NT2/D1 (cell line): ENCODE data around the gene POU4F2.
A peak's percentile ranks its signal among the peaks of the same experiment; 100 is the strongest.

Experiments
- DNase-seq: peaks from one replicate; pipeline ENCODE4 v3.0.0-alpha.2; 2011; ENCODE audit warnings: low read depth, low spot score
- H3K27me3 ChIP-seq: 2 replicates; pipeline ENCODE4 v1.6.0; 2011; ENCODE audit warnings: mild to moderate bottlenecking; ENCODE audit not compliant: insufficient read length, insufficient read depth
- H3K36me3 ChIP-seq: 2 replicates; pipeline ENCODE4 v1.6.1; 2011; ENCODE audit warnings: mild to moderate bottlenecking, low read length, mixed read lengths; ENCODE audit not compliant: insufficient read depth, insufficient read length
- H3K4me1 ChIP-seq: 2 replicates; pipeline ENCODE4 v1.5.1; 2011; ENCODE audit not compliant: insufficient read depth, insufficient read length
- H3K4me3 ChIP-seq: 2 replicates; pipeline ENCODE4 v1.5.1; 2011; ENCODE audit warnings: low read depth; ENCODE audit not compliant: insufficient read length
- H3K9ac ChIP-seq: 2 replicates; pipeline ENCODE4 v1.6.0; 2011; ENCODE audit warnings: low read depth; ENCODE audit not compliant: insufficient read length
- H3K9me3 ChIP-seq: 2 replicates; pipeline ENCODE4 v1.5.1; 2011; ENCODE audit warnings: mild to moderate bottlenecking, low read length; ENCODE audit not compliant: insufficient read depth
- SUZ12 ChIP-seq: IDR thresholded peaks from 2 replicates; pipeline ENCODE4 v1.6.1; 2011; ENCODE audit not compliant: insufficient read length, insufficient read depth; ENCODE audit errors: extremely low read depth
- YY1 ChIP-seq: IDR thresholded peaks from 2 replicates; pipeline ENCODE4 v1.6.1; 2011; ENCODE audit not compliant: insufficient read length, insufficient read depth
- ZNF274 ChIP-seq: IDR thresholded peaks from 2 replicates; pipeline ENCODE4 v1.6.1; 2011; ENCODE audit warnings: mild to moderate bottlenecking, low read depth, low read length

The POU4F2 gene

DNA sequence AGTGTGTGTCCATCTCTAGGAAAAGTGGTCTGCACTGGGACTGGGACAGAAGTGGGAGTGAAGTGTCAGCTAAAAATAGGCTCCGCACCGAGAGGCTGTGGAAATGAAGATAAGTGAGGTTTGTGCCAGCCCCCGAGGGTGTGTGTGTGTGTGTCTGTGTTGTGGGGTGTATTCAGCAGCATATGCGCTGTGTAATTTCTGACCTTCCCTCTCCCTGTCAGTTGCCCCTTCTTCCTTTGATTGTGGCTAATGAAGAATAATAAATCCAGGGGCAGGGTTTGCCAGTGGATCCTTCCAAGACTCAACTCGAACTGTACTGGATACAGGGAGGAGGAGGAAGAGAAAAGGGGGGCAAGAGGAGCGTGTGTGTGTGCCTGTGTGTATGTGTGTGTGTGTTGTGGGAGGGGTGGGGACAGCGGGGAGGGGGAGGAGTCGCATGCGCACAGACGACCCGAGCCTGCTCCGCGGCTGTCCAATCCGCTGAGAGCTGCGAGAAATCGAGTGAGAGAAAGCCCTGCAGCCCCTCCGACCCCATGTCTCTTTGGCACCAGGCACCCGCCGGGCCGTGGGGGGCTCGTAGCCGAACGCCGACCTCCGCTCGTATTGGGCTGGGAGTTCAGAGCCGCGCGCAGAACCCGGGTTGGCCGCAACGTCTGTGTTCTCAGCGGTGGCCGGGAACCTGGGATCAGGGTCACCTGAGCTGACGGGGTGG, 916 bp upstream of the POU4F2 start:
- no peak for DNase-seq
- H3K4me3 ChIP-seq = peak overlapping the region; percentile 46
- no peak overlapping the region for H3K9ac ChIP-seq

DNA sequence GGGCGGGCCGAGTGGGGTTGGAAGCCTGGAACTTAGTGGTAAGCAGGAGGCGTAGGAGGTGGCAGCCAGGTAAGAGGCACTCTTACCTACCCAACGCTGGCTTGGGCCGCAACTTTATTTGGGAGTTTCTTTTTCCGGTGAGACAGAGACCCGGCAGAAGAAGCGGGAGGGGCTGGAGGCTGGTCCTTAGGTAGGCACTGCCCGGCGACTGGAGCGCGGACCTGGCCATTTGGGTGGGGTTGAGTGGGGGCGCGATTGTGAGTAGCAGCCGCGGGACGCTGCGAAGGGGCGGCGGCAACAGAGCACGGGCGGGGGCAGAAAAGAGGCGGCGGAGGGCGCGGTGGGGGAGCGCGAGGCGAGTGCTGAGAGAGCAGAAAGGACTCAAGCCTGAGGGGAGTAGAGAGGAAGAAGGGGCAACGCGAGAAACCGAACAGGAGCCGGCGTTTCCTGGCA, 334 bp upstream of the POU4F2 start:
- Histone ChIP-seq H3K36me3 (no peaks in the 10 kb centered on the region), H3K9me3 (no peaks in the 10 kb centered on the region), H3K4me1 (peaks cover 5% of the 10 kb centered on the region), H3K9ac (no peak overlapping the region), H3K27me3 (peaks cover 99% of the 10 kb centered on the region), H3K4me3 (peak overlapping the region; percentile 46)
- no peak for TF ChIP-seq SUZ12
- no peak for TF ChIP-seq ZNF274
- no peak for TF ChIP-seq YY1
- no peak for DNase-seq

More for the DNA sequence above, 916 bp upstream of the POU4F2 start:
- Histone ChIP-seq H3K4me1 (peaks cover 5% of the 10 kb centered on the region), H3K9me3 (no peaks in the 10 kb centered on the region), H3K27me3 (peaks cover 99% of the 10 kb centered on the region), H3K36me3 (no peaks in the 10 kb centered on the region)
- TF ChIP-seq ZNF274 = no peak
- no peak for TF ChIP-seq SUZ12
- no peak for TF ChIP-seq YY1

DNA sequence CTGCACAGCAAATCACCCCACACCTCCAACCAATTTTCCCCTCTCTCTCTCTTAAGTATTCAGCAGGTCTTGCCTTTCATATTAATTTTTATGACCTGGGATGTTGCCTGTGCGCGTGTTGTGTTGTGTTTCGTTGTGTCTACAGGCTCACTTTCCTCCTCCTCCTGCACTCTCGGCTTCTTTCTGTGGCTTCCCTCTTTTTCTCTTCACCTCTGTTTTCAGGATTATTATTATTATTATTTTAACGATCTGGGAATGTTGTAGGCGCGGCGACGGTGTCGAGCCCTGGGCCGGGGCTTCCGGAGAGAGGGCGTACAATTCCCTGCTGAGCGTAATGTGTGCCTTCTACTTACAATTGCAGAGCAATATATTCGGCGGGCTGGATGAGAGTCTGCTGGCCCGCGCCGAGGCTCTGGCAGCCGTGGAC, 826 bp downstream of the POU4F2 start:
- Histone ChIP-seq H3K27me3 (peaks cover 99% of the 10 kb centered on the region), H3K9me3 (no peaks in the 10 kb centered on the region), H3K4me1 (peaks cover 5% of the 10 kb centered on the region), H3K4me3 (no peak overlapping the region), H3K9ac (no peak overlapping the region), H3K36me3 (no peaks in the 10 kb centered on the region)
- TF ChIP-seq ZNF274 = no peak
- TF ChIP-seq YY1 = no peak
- no peak for TF ChIP-seq SUZ12
- DNase-seq = no peak

DNA sequence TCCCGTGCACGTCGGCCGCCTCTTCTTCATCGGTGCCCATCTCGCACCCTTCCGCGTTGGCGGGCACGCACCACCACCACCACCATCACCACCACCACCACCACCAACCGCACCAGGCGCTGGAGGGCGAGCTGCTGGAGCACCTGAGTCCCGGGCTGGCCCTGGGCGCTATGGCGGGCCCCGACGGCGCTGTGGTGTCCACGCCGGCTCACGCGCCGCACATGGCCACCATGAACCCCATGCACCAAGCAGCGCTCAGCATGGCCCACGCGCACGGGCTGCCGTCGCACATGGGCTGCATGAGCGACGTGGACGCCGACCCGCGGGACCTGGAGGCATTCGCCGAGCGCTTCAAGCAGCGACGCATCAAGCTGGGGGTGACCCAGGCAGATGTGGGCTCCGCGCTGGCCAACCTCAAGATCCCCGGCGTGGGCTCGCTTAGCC, 1.4 kb downstream of the POU4F2 start:
- TF ChIP-seq SUZ12 (peak; percentile 85), ZNF274 (no peak)
- Histone ChIP-seq H3K9ac (no peak overlapping the region), H3K9me3 (no peaks in the 10 kb centered on the region), H3K4me1 (peaks cover 5% of the 10 kb centered on the region), H3K27me3 (peaks cover 99% of the 10 kb centered on the region), H3K4me3 (peak overlapping the region; percentile 8), H3K36me3 (no peaks in the 10 kb centered on the region)
- no peak for DNase-seq

GRCh38 chr4:146640465-146641061, 1.9 kb downstream of the POU4F2 start:
- H3K36me3 ChIP-seq = no peaks in the 10 kb centered on the region
- H3K9me3 ChIP-seq = no peaks in the 10 kb centered on the region
- peak overlapping the region; percentile 8 for H3K4me3 ChIP-seq
- H3K4me1 ChIP-seq = peaks cover 5% of the 10 kb centered on the region
- DNase-seq = no peak
- TF ChIP-seq YY1 = no peak
- peak; percentile 88 for TF ChIP-seq SUZ12
- peaks cover 99% of the 10 kb centered on the region for H3K27me3 ChIP-seq
- no peak overlapping the region for H3K9ac ChIP-seq

GRCh38 chr4:146641762-146642161, 3.1 kb downstream of the POU4F2 start:
- H3K4me1 ChIP-seq = peaks cover 5% of the 10 kb centered on the region
- H3K9me3 ChIP-seq = no peaks in the 10 kb centered on the region
- H3K36me3 ChIP-seq = no peaks in the 10 kb centered on the region
- DNase-seq = no peak
- H3K9ac ChIP-seq = no peak overlapping the region
- peaks cover 99% of the 10 kb centered on the region for H3K27me3 ChIP-seq
- no peak overlapping the region for H3K4me3 ChIP-seq
- no peak for TF ChIP-seq SUZ12
- no peak for TF ChIP-seq YY1
- TF ChIP-seq ZNF274 = no peak

DNA sequence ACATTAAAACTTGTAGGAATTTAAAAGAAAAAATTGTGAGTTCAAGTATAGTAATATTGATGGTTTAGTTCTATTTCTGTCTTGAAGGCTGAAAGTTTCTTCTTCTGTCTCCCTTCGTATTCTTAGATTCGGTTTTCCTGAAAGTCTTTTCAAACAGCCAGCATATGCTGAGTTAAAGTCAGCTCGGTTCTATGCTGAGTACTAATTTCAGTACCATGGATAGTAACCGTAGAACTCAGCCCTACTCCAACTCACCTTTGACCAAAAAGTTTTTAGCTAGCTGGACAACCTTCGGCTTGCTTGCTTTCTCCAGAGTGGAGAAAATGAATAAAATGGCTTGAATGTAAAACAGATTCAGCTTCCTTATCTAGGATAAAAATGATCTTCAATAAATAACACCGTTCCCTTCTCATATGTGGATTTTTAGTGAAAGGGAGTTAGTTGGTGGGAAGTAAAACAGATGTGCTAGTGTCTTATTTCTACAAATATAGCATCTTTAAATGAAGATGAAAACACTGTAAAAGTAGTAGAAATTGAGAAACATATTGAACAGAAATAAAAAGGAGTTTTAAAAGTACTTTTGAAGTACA, 5.2 kb downstream of the POU4F2 start:
- TF ChIP-seq SUZ12 (no peak), YY1 (no peak), ZNF274 (no peak)
- Histone ChIP-seq H3K9me3 (no peaks in the 10 kb centered on the region), H3K27me3 (peaks cover 93% of the 10 kb centered on the region), H3K4me3 (no peak overlapping the region), H3K9ac (no peak overlapping the region), H3K36me3 (no peaks in the 10 kb centered on the region), H3K4me1 (peaks cover 5% of the 10 kb centered on the region)
- no peak for DNase-seq
